Measurements from ENCODE around the gene SLIT3.

Gene SLIT3

DNA sequence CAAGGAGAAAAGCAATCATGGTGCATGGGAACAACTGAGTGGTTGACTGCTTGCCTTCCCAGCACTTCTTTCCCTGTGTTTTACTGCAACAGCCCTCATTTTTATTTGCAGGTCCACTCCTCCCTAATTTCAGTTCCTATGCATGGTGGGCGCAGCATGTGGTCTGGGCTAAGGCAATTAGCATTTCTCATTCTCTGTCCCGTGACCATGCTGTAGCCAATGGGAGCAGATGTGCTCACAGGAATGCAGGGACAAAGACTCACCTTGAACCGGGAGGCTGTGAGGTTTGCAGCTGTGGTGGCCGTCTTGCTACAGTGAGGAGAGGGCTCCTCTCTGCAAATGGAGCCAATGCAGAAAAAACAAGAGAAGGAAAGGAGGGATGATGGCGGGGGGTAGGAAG, 315.5 kb downstream of the SLIT3 start:
- DNase-seq, result no peak

DNA sequence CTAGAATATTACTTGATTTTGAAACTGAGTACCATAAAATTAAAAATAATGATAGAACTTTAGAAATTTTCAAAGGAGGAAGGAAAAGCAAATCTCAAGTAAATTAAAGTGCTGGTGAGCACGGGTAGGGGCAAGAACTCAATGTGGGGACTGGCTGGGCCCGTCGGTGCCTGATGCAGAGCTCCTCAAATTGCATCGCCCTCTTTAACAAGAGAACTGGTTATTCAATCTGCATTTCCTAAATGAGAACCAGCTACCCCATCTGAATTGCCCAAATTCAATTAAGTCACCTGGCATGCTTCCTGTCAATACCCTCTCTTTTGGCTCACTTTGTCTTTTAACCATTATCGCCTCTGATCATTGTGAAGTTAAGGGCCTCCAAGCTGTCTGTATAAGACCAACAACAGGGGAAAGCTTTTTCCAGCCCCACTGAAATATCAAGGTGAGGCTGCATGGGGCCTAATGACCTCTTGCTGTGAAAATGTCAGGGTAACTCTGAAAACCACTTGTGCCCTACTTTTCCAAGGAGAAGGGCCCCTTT, 316.7 kb downstream of the SLIT3 start:
- DNase-seq, result no peak

DNA sequence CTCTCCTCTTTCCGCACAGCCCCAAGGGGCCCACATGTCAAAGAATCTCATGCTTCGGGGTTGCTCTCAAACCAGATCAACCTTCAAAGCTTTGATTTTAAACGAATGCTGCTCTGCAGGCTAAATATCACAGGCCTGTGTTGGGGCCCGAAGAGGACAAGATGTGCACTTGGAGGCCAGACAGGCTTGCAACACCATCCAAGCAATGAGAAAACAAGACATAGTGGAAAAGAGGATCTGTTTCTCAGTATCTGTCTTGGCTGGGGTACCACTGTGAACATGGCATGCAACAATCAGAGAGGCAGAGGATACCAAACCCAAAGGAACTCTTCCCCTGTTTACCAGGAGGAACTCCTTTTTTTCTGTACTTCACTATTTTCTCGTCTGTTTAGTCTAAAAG, 321.8 kb downstream of the SLIT3 start:
- DNase-seq, result no peak

DNA sequence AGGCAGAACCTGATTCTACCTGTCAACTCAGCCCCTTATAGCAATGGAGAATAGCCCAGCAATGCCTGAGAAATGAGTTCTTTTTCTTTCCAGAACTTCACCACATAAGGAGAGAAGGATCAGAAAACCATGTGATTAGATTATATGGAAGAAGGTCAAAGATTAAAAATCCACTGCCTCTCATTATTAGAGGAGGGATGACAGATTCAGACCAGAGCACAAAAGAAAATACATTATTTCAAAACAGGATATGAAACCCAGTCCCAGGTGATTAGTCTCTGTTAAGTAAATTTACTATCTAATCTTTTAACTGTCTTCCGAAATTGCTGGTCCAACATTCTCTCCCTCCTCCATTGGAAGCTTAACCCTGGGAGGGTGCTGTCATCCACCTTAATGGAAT, 322.4 kb downstream of the SLIT3 start:
- no peak for DNase-seq

DNA sequence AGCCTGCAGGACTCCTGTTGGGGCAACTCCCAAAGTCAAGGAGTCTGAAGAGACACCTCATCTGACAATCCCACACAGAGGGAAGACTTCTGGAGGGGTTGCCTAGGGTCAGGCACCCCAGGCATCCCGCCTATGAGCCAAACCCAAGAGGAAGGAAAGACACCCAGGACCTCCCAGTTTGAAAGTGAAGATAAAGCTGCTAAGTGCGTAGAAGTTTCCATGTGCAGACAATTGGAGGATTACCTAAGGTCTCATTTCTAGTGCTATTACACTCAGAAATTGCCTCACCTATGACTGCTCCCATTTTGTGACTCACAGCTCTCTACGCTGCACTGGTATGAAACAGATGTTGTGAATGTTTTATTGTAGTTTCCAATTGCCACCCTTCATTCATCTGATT, 322.9 kb downstream of the SLIT3 start:
- DNase-seq, result no peak

DNA sequence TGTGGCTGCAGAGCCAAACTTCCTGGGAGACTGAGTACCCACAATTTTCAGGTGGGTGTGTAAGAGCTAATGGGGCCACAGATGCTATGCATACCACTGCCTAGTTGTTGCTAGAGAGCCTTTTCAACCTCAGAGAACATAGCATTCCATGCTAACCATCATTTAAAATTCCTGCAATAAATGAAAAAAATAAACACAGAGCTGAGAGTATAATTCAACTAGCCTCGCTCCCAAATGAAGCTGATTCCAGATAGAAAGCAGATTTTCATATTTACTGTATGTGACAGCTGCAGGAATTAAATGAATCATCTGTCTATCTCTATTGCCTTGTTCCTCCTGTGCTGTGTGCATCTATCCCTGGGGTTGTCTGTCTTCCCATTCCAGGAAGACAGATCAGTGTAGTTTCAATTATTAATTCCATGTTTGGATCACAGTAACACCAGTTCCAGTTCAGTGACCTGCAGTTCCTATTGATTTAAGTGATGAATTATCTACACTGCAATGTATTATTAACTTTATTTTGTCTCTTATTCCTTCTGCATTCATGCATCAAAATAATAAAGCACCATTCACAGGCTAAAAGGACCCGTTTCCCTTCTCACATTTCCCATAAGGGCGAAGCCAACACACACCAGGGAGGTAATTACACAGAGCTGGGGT, 324.5 kb downstream of the SLIT3 start:
- no peak for DNase-seq

DNA sequence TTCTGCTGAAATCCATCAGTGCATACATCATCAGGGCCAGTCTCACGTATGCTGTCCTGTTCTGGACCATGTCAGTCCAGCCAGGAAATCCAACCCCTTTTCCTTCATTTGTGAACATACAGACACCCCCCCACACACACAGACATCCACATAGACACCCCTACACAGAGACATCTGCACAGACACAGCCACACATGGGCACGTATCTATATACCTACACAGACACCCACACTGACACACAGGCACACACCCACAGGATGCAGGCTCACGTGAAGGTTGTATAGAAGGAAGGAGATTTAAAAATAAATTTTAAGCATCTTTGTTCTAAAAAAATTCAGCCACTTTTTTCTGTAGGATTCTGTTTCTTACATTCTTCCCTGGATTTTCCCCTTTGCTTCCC, 325.6 kb downstream of the SLIT3 start:
- DNase-seq, result no peak

DNA sequence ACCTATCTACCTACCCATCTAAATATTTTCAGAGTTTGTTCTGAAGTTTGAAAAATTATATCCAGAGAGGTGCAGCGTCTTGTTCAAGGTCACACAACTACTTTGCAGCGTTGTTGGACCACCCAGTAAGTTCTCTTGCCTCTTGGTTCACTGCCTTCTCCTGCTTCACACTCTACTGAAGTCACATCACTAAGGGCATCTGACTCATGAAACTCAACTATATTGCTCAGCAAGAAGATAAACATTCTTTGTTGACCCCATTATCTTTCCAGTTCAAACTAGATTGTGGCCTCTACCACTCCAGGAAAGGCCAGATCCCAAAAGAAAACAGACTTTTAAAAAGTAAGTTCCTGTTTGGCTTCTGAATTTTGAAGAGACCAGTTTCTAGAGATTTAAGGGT, 326.9 kb downstream of the SLIT3 start:
- no peak for DNase-seq

DNA sequence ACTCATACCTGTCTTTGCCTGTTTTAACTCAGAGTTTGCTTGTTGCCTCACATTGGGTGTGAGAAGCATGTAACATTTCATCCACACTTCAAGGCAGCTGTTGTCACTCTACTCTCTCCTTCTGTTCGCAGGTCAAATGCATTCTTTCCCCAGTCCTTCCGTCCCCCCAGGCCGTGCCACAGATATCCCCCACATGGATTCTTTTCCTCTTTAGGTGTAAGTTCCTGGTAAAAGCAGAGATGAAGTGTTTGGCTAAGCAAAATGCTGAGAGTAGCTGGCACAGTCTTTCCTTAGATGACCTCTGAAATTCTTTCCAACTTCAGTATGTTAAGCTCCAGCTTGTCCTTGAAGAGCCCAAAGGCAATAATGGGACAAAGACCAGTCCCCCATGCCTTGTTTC, 328.2 kb downstream of the SLIT3 start:
- DNase-seq, result no peak

DNA sequence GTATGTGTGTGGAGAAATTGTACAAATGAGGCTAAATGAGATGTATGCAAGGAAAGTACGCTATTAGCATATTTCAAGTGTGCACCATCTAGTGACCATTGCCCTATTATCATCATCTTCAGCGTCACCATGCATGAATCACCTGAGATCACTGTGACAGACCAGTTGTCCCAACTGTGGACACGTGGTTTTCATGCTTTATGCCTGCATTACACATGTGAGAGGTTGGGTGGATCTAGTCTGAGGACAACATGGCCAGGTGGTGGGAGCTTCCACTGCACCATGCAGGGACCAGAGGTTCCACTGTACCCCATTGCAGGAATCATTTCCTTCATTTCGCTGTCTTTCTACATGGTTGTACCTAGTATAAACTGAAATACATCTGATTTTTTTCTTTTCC, 329.8 kb downstream of the SLIT3 start:
- no peak for DNase-seq

DNA sequence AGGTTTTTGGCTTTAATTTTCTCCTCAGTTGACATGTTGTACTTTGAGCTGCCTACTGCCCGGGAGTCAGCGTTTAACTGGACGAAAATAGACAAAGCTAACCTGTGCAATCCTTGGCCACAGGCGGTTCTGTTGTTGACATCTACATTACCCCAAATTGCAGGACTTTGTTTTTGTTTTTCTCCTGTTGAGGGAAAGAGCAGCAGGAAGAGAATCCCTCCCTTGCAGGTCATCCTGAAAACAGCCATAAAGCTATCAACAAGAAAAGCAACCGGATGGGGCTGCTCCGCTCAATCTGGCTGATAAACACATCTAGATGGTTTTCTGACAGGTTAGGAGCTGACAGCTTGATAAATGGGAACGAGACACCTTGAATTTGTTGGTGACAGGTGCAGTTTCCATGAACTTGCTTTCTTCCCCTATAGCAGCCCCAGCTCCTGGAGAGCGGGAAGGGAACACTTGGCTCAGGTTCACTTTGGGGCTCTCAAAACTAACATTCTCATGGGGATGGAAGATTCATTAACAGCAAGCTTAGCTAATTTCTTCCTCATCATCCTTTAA, 331.5 kb downstream of the SLIT3 start:
- DNase-seq, result no peak

DNA sequence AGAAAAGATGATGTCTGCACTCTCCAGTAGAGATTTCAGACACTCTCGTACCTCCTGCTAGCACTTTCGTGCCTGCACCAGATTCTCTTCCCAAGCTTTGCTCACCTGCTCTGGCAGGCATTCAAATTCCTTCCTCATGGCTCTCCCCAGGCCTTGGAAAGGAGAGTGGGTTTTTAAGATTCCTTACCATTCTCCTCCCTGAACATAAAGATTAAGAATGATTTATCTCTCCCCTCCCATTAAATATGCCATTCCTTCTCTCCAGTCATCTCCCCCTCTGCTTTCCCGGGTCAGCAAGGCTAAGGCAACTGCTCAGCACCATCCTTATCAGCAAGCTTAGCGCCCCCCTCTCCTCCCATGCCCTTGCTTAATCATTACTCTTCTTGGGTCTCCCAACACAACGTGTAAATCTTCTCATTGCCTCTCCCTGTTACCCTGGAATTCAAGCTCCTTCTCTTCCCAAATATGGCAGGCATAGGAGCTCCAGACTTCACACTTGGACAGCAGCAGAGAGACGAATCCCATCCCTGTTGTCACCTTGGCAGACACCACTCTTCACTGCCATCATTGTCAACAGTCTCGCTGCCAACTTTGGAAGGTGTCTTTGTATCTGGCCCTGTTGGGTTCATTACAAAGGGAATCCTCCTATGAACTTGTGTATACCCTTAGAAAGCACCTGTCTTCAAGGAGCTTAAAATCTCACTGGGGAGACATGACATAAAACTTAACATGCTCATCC, 332.9 kb downstream of the SLIT3 start:
- DNase-seq, result no peak

DNA sequence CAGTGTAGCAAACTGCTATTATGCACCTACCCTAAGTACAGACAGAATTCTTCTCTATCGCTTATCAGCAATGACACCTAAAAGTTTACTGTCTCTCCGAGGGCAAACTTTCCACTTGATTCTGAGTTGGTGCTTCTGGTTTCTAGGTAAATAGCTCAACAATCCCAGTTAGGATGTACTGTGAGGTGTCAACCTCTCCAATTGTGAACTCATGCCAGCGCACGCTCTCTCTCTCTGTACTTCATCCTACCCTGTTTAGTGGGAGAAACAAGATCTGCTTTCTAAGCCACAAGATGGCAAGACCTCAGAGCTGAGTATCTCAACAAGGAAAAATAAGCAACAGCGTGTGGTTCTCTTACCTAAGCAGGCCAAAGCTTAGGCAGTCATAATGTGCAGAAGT, 335.3 kb downstream of the SLIT3 start:
- no peak for DNase-seq

DNA sequence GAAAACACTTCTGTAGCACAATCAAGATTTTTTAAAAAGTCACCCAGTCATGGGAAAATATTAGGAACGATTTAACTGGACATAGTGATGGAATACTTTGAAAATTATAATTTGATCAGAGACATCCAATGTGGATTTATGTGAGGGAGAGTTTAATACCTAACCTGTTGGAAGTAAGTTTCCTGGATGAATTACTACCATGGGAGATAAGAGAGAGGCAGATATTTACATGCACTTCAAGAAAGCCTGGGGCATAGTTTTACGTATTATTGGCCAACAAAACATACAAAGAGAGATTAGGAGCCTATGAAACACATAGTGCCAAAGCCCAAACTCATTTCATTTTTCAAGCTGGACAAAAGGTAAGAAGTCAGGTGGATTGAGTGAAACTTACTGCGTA, 336.8 kb downstream of the SLIT3 start:
- no peak for DNase-seq

DNA sequence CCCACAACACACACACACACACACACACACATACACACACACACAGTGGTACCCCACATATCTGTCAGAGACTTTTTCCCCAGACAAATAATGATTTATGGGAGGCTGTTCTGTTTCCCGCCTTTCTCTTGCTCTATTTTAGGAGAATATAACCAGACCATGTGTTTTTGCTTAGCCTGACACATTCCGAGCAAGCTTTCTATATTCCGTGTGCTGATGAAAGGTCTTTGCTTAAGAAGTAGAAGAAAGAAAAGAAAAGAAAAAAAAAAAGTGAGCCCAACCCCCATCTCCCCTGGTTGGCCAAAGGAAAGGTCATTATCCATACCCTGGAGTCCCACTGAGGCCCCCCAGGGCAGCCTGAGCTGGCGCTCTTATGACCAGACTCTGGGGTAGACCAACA, 338.6 kb downstream of the SLIT3 start:
- no peak for DNase-seq

DNA sequence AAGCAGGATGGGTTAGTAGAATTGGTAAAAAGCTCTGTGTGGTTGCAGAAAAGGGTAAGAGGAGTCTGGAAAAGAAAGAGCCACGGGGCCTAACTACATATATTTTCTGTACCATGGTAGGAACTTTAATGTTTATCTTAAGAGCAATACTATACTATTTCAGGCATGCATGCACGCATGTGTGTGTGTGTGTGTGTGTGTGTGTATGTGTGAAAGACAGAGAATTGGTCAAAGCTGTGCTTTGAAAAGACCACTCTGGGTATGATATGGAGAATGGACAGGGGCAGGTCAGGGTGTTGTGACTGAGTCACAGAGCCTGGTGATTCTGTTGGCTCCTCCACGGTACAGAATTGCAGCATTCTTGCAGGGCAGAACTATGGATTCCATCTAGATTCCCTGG, 339.3 kb downstream of the SLIT3 start:
- no peak for DNase-seq

DNA sequence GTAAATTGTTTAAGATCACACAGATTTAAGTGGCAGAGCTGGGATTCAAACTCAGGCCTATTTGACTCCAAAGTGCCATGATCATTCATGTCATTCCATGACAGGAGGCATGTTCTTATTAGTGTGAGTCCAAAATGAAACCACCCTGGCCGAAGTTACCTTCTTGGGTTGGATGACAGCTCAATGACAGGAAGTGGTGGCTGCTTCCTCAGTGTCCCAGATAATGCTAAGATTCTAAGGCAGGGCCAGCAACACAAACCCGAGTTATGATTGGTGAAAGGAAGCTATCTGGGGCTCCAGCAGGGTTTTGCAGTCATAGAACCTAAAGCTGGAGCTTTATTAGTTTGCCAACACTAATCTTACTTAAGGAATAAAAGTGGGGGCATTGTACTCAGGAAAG, 340.4 kb downstream of the SLIT3 start:
- DNase-seq, result no peak

DNA sequence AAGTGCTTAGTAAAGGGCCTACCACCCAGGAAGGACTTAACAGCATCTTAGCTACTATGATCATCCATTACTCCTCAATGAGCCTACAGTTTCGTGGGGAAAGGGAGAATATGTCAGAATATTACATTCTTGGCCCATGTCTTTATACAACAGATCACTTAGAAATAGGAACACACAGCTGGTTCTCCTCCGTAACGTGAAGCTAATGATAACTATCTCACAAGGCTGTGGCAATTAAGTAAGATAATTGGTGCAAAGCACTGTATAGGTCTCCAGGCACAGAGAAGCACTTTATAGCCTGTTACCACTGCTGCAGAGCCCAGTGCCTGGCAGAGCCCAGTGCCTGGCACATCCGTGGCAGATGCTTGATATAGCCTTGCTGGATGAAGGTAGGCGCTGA, 347.6 kb downstream of the SLIT3 start:
- DNase-seq, result no peak

DNA sequence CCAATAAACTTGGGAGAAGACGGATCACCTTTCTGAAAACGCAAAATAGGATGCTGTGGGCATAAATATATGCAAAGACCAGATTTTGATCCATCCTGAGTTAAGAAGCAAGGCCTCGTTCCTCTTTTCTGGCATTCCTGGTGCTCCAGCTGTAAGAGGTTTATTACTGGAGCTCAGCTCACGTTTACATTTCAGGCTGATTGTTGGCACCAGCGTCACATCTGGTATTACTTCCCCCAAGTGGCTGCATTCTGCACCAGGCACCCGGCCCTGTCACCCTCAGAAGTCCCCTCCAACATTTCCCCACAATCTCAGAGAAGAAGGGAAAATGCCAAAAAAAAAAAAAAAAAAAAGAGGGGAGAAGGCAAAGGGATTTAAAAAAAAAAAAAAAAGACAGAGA, 348.7 kb downstream of the SLIT3 start:
- DNase-seq, result no peak

DNA sequence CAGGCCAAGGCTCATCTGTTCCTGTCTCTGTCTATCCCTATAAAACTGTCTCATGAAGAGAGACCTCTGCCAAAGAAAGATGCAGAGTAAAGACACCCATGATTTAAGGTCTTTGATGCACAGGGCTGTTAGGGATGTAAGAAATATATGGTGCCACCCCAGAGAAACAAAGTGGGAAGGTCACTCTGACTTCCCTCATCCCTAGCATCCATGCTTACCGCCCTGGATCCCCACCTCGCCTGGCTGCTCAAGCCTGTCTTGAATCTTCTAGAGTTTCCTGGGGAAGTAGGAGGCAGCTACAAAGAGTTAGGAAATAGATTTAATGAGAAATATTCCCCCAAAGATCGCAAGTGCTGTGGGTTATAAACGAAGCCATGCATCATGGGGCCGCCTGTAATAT, 349.2 kb downstream of the SLIT3 start:
- no peak for DNase-seq

DNA sequence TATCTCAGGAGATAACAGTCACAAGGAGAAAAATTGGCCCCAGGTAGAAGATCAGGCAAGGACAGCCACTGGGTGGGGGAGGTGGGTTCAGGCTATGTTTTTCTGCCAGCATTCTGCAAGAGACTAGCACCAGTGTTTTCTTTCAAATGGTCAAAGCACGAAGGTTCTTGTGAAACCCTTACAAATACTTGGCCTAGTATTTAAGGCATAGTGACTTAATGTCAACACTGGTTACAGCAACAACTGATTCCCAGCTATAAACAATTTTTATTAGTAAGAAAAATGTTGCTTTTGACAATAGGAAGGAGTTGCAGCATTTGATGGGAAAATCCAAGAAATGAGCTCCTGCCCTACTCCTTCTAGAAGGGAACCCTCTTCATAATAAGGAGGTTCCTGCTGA, 349.6 kb downstream of the SLIT3 start:
- no peak for DNase-seq

DNA sequence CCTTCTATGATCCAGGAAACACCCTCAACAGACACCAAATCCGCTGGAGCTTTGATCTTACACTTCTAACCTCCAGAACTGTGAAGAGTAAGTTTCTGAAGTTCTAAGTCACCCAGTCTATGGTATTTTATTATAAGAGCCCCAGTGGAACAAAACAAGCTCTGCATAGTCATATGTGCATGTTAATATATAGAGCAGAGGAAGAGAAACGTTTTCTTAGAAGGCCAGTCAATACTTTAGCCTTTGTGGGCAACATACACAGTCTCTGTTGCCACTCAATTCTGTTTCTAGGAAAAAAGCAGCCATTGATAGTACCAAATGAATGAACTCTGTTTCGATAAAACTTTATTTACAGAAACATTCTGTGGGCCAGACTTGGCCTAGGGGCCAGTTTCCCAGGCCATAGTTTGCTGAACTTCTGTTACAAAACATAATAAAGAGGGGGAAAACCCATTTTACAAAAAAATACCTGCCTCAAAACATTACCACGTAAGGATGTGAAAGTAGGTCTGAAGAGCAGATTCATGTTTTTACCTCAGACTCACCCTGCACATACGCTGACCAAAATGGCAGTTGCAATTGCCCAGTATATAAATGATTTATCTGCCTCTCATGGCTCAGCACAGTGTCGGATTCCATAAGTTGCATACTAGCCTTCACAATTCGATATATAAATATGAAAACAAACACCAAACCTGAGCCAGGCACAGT, 350.5 kb downstream of the SLIT3 start:
- DNase-seq, result no peak

DNA sequence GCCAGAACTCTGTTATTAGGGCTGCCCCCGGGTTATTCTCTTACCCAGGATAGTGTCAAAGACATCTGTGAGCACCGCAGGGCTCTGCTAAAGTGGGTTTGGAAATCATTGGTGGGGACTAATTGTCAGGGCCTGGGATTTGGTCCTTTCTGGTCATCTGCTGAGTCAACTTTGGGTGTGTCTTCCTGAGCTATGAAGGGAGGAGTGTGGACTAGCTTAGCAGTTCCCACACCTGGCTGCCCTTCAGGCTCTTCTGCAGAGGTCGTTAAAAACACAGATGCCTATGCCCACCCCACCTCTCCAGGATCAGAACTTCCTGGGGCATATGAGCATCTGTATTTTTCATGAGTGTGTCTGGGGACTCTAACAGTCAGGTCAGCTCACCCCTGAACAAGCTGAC, 352.2 kb downstream of the SLIT3 start:
- no peak for DNase-seq

Measured in effector CD8-positive, alpha-beta T cell (primary cell).